Mammary epithelial cell (primary cell): ENCODE data around the gene PAX1.
A peak's percentile ranks its signal among the peaks of the same experiment; 100 is the strongest.

Source experiments
- EZH2 ChIP-seq: IDR thresholded peaks from 2 replicates; pipeline ENCODE4 v1.6.1; 2012; ENCODE audit warnings: low read length, inconsistent platforms, borderline replicate concordance
- TF ChIP-seq, protein P1 (sequence below), 2 donors: IDR thresholded peaks in 1 of 2; conservative IDR thresholded peaks in 1 of 2; 2 replicates each; pipeline ENCODE4 v1.5.1; 2011 to 2012; ENCODE audit warnings: inconsistent platforms in 2 of 2, low read length in 2 of 2, mild to moderate bottlenecking in 2 of 2, control low read depth in 1 of 2, low read depth in 1 of 2; ENCODE audit not compliant: insufficient read depth in 1 of 2; ENCODE audit errors: extremely low read depth in 1 of 2

DNA sequence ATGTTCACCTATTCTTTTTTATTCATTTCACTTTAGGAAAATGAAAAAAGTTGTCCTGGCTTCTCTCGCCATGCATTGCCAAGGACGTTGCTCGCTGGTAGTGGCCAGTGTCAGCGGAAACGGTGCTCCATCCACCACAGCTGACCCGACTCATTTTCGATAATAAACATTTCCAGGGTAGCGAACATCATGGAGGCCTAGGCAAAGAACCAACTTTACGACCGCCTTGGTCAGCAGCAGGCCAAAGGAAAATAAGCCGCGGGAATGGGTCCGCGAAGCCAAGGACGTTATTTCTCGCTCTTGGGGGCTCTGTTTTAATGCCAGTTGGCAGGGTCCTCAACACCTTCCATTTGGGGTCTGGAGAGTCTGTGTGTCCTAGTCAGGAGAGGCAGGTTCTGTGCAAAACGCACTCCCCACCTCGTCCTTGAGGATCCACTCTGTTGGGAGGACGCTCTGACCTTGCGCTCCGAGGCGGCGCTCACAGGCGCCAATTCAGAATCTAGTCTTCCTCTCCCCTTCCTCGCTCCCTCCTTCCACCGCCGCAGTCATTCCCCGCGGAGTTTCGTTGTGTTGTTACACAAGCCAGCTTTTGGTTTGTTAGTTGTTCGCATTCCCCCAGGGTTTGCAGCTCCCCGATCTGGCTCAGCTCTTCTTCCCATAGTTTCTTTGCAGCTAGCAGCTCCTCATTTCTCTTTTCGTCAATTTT is 4.1 kb upstream of the PAX1 start:
- TF ChIP-seq EZH2 = peak; percentile 71
- TF ChIP-seq, protein P1, sequence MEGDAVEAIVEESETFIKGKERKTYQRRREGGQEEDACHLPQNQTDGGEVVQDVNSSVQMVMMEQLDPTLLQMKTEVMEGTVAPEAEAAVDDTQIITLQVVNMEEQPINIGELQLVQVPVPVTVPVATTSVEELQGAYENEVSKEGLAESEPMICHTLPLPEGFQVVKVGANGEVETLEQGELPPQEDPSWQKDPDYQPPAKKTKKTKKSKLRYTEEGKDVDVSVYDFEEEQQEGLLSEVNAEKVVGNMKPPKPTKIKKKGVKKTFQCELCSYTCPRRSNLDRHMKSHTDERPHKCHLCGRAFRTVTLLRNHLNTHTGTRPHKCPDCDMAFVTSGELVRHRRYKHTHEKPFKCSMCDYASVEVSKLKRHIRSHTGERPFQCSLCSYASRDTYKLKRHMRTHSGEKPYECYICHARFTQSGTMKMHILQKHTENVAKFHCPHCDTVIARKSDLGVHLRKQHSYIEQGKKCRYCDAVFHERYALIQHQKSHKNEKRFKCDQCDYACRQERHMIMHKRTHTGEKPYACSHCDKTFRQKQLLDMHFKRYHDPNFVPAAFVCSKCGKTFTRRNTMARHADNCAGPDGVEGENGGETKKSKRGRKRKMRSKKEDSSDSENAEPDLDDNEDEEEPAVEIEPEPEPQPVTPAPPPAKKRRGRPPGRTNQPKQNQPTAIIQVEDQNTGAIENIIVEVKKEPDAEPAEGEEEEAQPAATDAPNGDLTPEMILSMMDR (conservative IDR thresholded peaks at IDR 0.05 in 1 of 2, IDR thresholded peaks at IDR 0.05 in 1 of 2; ENCODE audit: extremely low read depth in 1 of 2, insufficient read depth in 1 of 2, low read depth in 1 of 2, low read length in 2 of 2) = no peak
